IMR-90 (cell line): Measurements from ENCODE around the gene PPHLN1. TPM values are rescaled to one million over a fixed set of nuclear protein-coding genes. Genes with fewer than 3 reads are reported as not detected.

Experiments
- ATAC-seq: fragments of 200-7000 bp; cut with Tn5 transposase; 2 replicates; pipeline ENCODE4 v1.9.1; 2020; ENCODE audit warnings: low read depth, mild to moderate bottlenecking, moderate library complexity
- BruUV-seq: library from RNA; stranded (reverse); fragments of 400-500 nt; replicated peaks from 2 replicates; lab custom pipeline; 2021; lab: Mats Ljungman, UMichigan
- CTCF ChIA-PET: fragments of 300-600 bp; formaldehyde crosslinking; extraction: SDS; loops from one replicate; lab custom pipeline; 2021; ENCODE audit warnings: antibody characterized with exemption; lab: Yijun Ruan, JAX
- POLR2A ChIA-PET: fragments of 300-600 bp; sonication (Branson Sonifier 250); formaldehyde crosslinking; loops from one replicate; lab custom pipeline; 2022; ENCODE audit warnings: antibody characterized with exemption; ENCODE audit not compliant: unreplicated experiment; lab: Charles Lee
- DNase-seq: peaks from one replicate; pipeline ENCODE4 v3.0.0; 2013
- H2AFZ ChIP-seq: replicated peaks from 2 replicates; pipeline ENCODE3; 2013; ENCODE audit warnings: low read length, mild to moderate bottlenecking; ENCODE audit not compliant: poor library complexity
- H2AK5ac ChIP-seq: 2 replicates; pipeline ENCODE4 v1.6.1; 2013; ENCODE audit warnings: low read depth, low read length, inconsistent platforms
- H2AK9ac ChIP-seq: replicated peaks from 2 replicates; pipeline ENCODE3; 2013; ENCODE audit warnings: mild to moderate bottlenecking, low read depth, low read length, moderate library complexity; ENCODE audit not compliant: poor library complexity
- H2BK120ac ChIP-seq: 2 replicates; pipeline ENCODE4 v1.6.1; 2013; ENCODE audit warnings: low read depth, low read length, inconsistent platforms
- H2BK15ac ChIP-seq: 3 replicates; pipeline ENCODE4 v1.6.1; 2013; ENCODE audit warnings: low read depth, low read length, inconsistent platforms
- H2BK20ac ChIP-seq: 2 replicates; pipeline ENCODE4 v1.6.1; 2013; ENCODE audit warnings: low read depth, mild to moderate bottlenecking, inconsistent platforms, low read length, moderate library complexity
- H2BK5ac ChIP-seq: 2 replicates; pipeline ENCODE4 v1.6.1; 2013; ENCODE audit warnings: mild to moderate bottlenecking, low read depth, low read length, inconsistent platforms; ENCODE audit not compliant: poor library complexity, severe bottlenecking
- H3K14ac ChIP-seq: replicated peaks from 2 replicates; pipeline ENCODE4 v1.6.1; 2013; ENCODE audit warnings: low read depth, low read length, inconsistent platforms
- H3K18ac ChIP-seq: 2 replicates; pipeline ENCODE4 v1.6.1; 2013; ENCODE audit warnings: low read depth, low read length, control low read depth
- H3K23ac ChIP-seq: 2 replicates; pipeline ENCODE4 v1.6.1; 2013; ENCODE audit warnings: low read depth, low read length, inconsistent platforms
- H3K27ac ChIP-seq: 2 replicates; pipeline ENCODE4 v1.5.1; 2013; ENCODE audit warnings: mild to moderate bottlenecking, control low read depth, low read length; ENCODE audit not compliant: insufficient read depth
- H3K27me3 ChIP-seq: 2 replicates; pipeline ENCODE4 v1.6.1; 2013; ENCODE audit warnings: low read length; ENCODE audit not compliant: control insufficient read depth, insufficient read depth
- H3K36me3 ChIP-seq: 2 replicates; pipeline ENCODE4 v1.6.1; 2013; ENCODE audit warnings: low read length, mixed read lengths; ENCODE audit not compliant: control insufficient read depth, insufficient read depth
- H3K4ac ChIP-seq: 2 replicates; pipeline ENCODE4 v1.6.1; 2013; ENCODE audit warnings: low read depth, low read length, inconsistent platforms
- H3K4me1 ChIP-seq: 2 replicates; pipeline ENCODE4 v1.6.1; 2013; ENCODE audit warnings: low read length, mixed read lengths; ENCODE audit not compliant: control insufficient read depth, insufficient read depth
- H3K4me2 ChIP-seq: 2 replicates; pipeline ENCODE4 v1.6.1; 2013; ENCODE audit warnings: low read depth, mild to moderate bottlenecking, control low read depth, low read length, moderate library complexity
- H3K4me3 ChIP-seq: 2 replicates; pipeline ENCODE4 v1.5.1; 2013; ENCODE audit warnings: low read depth, mild to moderate bottlenecking, control low read depth, low read length, moderate library complexity; ENCODE audit not compliant: insufficient read depth
- H3K56ac ChIP-seq: 2 replicates; pipeline ENCODE4 v1.6.1; 2013; ENCODE audit warnings: low read length, inconsistent platforms; ENCODE audit not compliant: insufficient read depth; ENCODE audit errors: extremely low read depth
- H3K79me1 ChIP-seq, 2 experiments: 2 replicates each; pipeline ENCODE4 v1.6.1; 2013; ENCODE audit warnings: low read length in 2 of 2, inconsistent platforms in 1 of 2, low read depth in 1 of 2
- H3K9ac ChIP-seq: 2 replicates; pipeline ENCODE4 v1.6.1; 2013; ENCODE audit warnings: low read depth, low read length, control low read depth
- H3K9me1 ChIP-seq: 2 replicates; pipeline ENCODE4 v1.6.1; 2013; ENCODE audit warnings: low read length, inconsistent platforms; ENCODE audit not compliant: insufficient read depth
- H3K9me3 ChIP-seq: 2 replicates; pipeline ENCODE4 v1.6.1; 2013; ENCODE audit warnings: low read length; ENCODE audit not compliant: control insufficient read depth, insufficient read depth
- H4K20me1 ChIP-seq: 2 replicates; pipeline ENCODE4 v1.6.1; 2013; ENCODE audit warnings: low read length, inconsistent platforms; ENCODE audit not compliant: insufficient read depth
- H4K5ac ChIP-seq: 2 replicates; pipeline ENCODE4 v1.6.1; 2013; ENCODE audit warnings: mild to moderate bottlenecking, low read depth, low read length, control low read depth
- H4K8ac ChIP-seq, 2 experiments: 2 replicates each; pipeline ENCODE4 v1.6.1; 2013; ENCODE audit warnings: low read depth in 2 of 2, low read length in 2 of 2, control low read depth in 1 of 2, inconsistent platforms in 1 of 2
- H4K91ac ChIP-seq: 2 replicates; pipeline ENCODE4 v1.6.1; 2013; ENCODE audit warnings: low read depth, low read length, inconsistent platforms; ENCODE audit not compliant: insufficient read depth
- CEBPB ChIP-seq: IDR thresholded peaks from 2 replicates; pipeline ENCODE4 v1.6.1; 2012; ENCODE audit warnings: low read depth, low read length, improper control_type of control experiment
- CHD1 ChIP-seq: IDR thresholded peaks from 2 replicates; pipeline ENCODE4 v1.6.1; 2012; ENCODE audit warnings: low read depth, low read length, improper control_type of control experiment
- CTCF ChIP-seq: conservative IDR thresholded peaks from 2 replicates; pipeline ENCODE4 v1.5.1; 2012; ENCODE audit warnings: mild to moderate bottlenecking, low read depth, low read length, improper control_type of control experiment
- ELK1 ChIP-seq: fragments of 150-350 bp; IDR thresholded peaks from 2 replicates; pipeline ENCODE4 v1.6.1; 2016; ENCODE audit warnings: low read depth, mild to moderate bottlenecking, low read length, moderate library complexity, borderline replicate concordance
- FOS ChIP-seq: fragments of 150-350 bp; IDR thresholded peaks from 2 replicates; pipeline ENCODE4 v1.6.1; 2016; ENCODE audit warnings: low read depth, low read length
- MAFK ChIP-seq: IDR thresholded peaks from 2 replicates; pipeline ENCODE4 v1.6.1; 2012; ENCODE audit warnings: low read depth, low read length, improper control_type of control experiment
- MAZ ChIP-seq: IDR thresholded peaks from 2 replicates; pipeline ENCODE4 v1.6.1; 2012; ENCODE audit warnings: low read depth, mild to moderate bottlenecking, low read length, improper control_type of control experiment, moderate library complexity, borderline replicate concordance
- MXI1 ChIP-seq: IDR thresholded peaks from 2 replicates; pipeline ENCODE4 v1.6.1; 2012; ENCODE audit warnings: low read depth, mild to moderate bottlenecking, low read length, moderate library complexity, borderline replicate concordance
- RFX5 ChIP-seq: IDR thresholded peaks from 2 replicates; pipeline ENCODE4 v1.8.0; 2012; ENCODE audit warnings: low read depth, mild to moderate bottlenecking, low read length, moderate library complexity
- WGBS, 2 experiments: methylation state at CpG; one replicate each; pipeline versions ENCODE4 v1.1.5 to v1.1.7; 2013; ENCODE audit warnings: missing lambda C conversion rate in 2 of 2; ENCODE audit not compliant: insufficient read length in 1 of 2; ENCODE audit errors: extremely low coverage in 2 of 2; 5-methylcytosine and 5-hydroxymethylcytosine counted together
- dilution Hi-C: fragments of 300-500 bp; cut with HindIII; formaldehyde crosslinking; loops from one replicate; pipeline ENCODE4 v1.14.3; 2018; ENCODE audit warnings: low sequenced_read_pairs; ENCODE audit not compliant: unreplicated experiment
- in situ Hi-C: fragments of 300-500 bp; cut with MboI; formaldehyde crosslinking; loops from 3 replicates; pipeline ENCODE4 v1.14.3; 2019; ENCODE audit warnings: low sequenced_read_pairs, inconsistent platforms, mixed read lengths
- intact Hi-C: fragments of 100-400 bp; cut with micrococcal nuclease; formaldehyde crosslinking; loops from 2 replicates; pipeline ENCODE4 v1.10.0; 2022
- polyA plus RNA-seq, 3 experiments: library from polyadenylated mRNA; depleted of rRNA; stranded (reverse); fragments of >200 nt; gene quantifications; 2 replicates each; pipeline ENCODE4 v1.2.3, GENCODE V29; 2012; ENCODE audit warnings: low replicate concordance in 1 of 3
- total RNA-seq: library from RNA; depleted of rRNA; stranded (reverse); fragments of >200 nt; gene quantifications from 2 replicates; pipeline ENCODE4 v1.2.3, GENCODE V29; 2012

Gene PPHLN1
- total and polyA plus RNA-seq, 2 of the 4 experiments (the other 2 are of a cell fraction), result 50.7 to 54.3 TPM

- Histone ChIP-seq H4K8ac (peak overlapping the region; percentile 18 to 87; a peak in 2 of 4 replicates), H2AK5ac (no peak overlapping the region), H2BK15ac (peak overlapping the region; percentile 51; the same call in 1 of the 3 replicates), H4K5ac (0 out of 2 replicates have a peak overlapping the region, but pooled peaks have one; percentile 16), H4K20me1 (no peaks in the 10 kb centered on the region; the same call in 1 of the 2 replicates), H3K79me1 (peaks cover 12 to 44% of the 10 kb centered on the region in 2 experiments), H3K9me3 (no peaks in the 10 kb centered on the region), H3K4me3 (peak overlapping the region; percentile 91), H3K18ac (peak overlapping the region; percentile 70), H2AFZ (peak overlapping the region; percentile 92), H4K91ac (peak overlapping the region; percentile 88), H2BK120ac (peak overlapping the region; percentile 86), H3K36me3 (no peaks in the 10 kb centered on the region), H3K56ac (peak overlapping the region; percentile 65; the same call in 1 of the 2 replicates), H3K27ac (peak overlapping the region; percentile 91), H3K14ac (peak overlapping the region; percentile 86), H3K4me2 (peak overlapping the region; percentile 55), H3K23ac (peak overlapping the region; percentile 92), H3K9me1 (peaks cover 3% of the 10 kb centered on the region; the same call in 1 of the 2 replicates), H2AK9ac (peak overlapping the region; percentile 79), H2BK20ac (peak overlapping the region; percentile 71; the same call in 1 of the 2 replicates), H3K27me3 (no peaks in the 10 kb centered on the region), H3K9ac (peak overlapping the region; percentile 93), H3K4ac (peak overlapping the region; percentile 91), H2BK5ac (peak overlapping the region; percentile 88), H3K4me1 (peaks cover 6% of the 10 kb centered on the region)
- peak; percentile 39 for DNase-seq
- BruUV-seq, result no TSS peak
- in situ Hi-C loops, result loop anchor here (5.0 kb wide), 1 partner anchor 854 kb away; no protein-coding TSS in a partner anchor
- CTCF ChIA-PET, result interaction anchor here (0.6 to 4.0 kb wide), 17 partner anchors 8 to 956 kb away, joined by 3 to 22 read pairs (median 3); no protein-coding TSS in a partner anchor
- intact Hi-C loops, result loop anchor here (1.0 to 5.0 kb wide), 4 partner anchors 86 to 351 kb away; partner anchors contain the start of gene PRICKLE1
- WGBS, 2 experiments, result 0% methylated on average over 14 of the region's 30 CpGs; no CpG with 5 or more reads in 1 of the 2 experiments
- dilution Hi-C loops, result no loop called here
- POLR2A ChIA-PET, result interaction anchor here (0.7 kb wide), 1 partner anchor 88 kb away, joined by 4 read pairs; no protein-coding TSS in a partner anchor
- TF ChIP-seq FOS, result no peak
- TF ChIP-seq ELK1, result no peak
- TF ChIP-seq MAFK, result no peak
- TF ChIP-seq RFX5, result no peak
- no peak for TF ChIP-seq MXI1
- no peak; the same call in 1 of the 2 replicates for TF ChIP-seq CTCF
- peak; percentile 67; the same call in 1 of the 2 replicates for TF ChIP-seq MAZ
- no peak for TF ChIP-seq CHD1
- TF ChIP-seq CEBPB, result no peak
- ATAC-seq, result peak; percentile 56
Measured at GRCh38 chr12:42483521-42483790, 157.5 kb downstream of the PPHLN1 start.
